HFFc6 (cell line): ENCODE data around the gene MICAL2. TPM values are rescaled to one million over a fixed set of nuclear protein-coding genes. Genes with fewer than 3 reads are reported as not detected.

Experiments
- DNase-seq: peaks from one replicate; pipeline ENCODE4 v3.0.0-alpha.2; 2018
- H3K27ac Mint-ChIP-seq: 2 replicates; pipeline ENCODE4 v1.8.0; 2020; ENCODE audit warnings: mild to moderate bottlenecking, mixed read lengths
- H3K27me3 Mint-ChIP-seq: 2 replicates; pipeline ENCODE4 v1.8.0; 2021; ENCODE audit warnings: mild to moderate bottlenecking, moderate library complexity, mixed read lengths; ENCODE audit not compliant: insufficient read depth
- H3K36me3 Mint-ChIP-seq: 2 replicates; pipeline ENCODE4 v1.8.0; 2021; ENCODE audit warnings: low read depth, mixed read lengths
- H3K4me1 Mint-ChIP-seq: 2 replicates; pipeline ENCODE4 v1.8.0; 2020; ENCODE audit warnings: low read depth, mixed read lengths
- H3K4me3 Mint-ChIP-seq: 2 replicates; pipeline ENCODE4 v1.8.0; 2020; ENCODE audit warnings: mild to moderate bottlenecking, moderate library complexity, mixed read lengths
- H3K9me3 Mint-ChIP-seq: 2 replicates; pipeline ENCODE4 v1.8.0; 2020; ENCODE audit warnings: mild to moderate bottlenecking, mixed read lengths
- total RNA-seq, 6 experiments: library from RNA; stranded (reverse); fragmentation: NEBNext Ultra II Directional; extraction: Animal tissue kit (Norgen Biotek cat#: 25700); gene quantifications; 2 replicates in 1 of 6; 3 replicates in 5 of 6; pipeline ENCODE4 v1.2.3, GENCODE V29; 2021
- TF ChIP-seq, protein P1 (sequence below): fragments of 200-600 bp; sonication (generic); IDR thresholded peaks from 2 replicates; pipeline ENCODE4 v1.5.0; 2021; ENCODE audit warnings: antibody characterized with exemption, mild to moderate bottlenecking

The MICAL2 gene
- total RNA-seq, 6 experiments from 2014 or later: 199 to 252 (median 233) TPM

DNA sequence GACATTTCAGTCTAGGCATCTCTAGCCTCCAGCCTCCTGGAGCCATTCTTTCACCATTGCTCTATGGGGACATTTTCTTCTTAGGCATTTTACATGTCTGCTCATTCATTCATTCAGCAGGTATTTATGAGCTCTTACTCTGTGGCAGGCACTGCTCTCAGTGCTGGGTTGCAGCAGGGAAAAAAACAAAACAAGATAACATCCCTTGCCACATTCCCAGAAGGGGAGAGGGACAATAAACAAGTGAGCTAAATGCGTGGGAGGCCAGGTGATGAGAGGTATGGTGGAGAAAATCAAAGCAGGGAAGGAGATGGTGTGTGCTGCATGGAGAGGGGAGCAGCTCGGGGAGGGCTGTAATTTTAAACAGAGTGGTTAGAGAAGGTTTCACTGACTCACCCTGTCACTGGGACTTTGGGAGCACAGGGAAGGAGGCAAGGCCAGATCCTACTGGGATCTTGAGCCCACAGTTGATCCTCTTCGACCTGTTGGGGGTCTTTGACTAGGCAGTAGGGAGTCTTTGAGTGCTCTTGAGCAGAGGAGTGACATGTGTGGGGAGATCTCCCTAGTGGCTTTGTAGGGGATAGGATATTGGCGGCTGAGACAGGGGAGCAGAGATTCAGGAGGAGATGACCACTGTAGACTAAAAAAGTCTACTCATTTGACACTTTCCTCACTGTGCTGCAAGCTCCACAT is 17.0 kb downstream of the MICAL2 start:
- DNase-seq: no peak
- TF ChIP-seq, protein P1, sequence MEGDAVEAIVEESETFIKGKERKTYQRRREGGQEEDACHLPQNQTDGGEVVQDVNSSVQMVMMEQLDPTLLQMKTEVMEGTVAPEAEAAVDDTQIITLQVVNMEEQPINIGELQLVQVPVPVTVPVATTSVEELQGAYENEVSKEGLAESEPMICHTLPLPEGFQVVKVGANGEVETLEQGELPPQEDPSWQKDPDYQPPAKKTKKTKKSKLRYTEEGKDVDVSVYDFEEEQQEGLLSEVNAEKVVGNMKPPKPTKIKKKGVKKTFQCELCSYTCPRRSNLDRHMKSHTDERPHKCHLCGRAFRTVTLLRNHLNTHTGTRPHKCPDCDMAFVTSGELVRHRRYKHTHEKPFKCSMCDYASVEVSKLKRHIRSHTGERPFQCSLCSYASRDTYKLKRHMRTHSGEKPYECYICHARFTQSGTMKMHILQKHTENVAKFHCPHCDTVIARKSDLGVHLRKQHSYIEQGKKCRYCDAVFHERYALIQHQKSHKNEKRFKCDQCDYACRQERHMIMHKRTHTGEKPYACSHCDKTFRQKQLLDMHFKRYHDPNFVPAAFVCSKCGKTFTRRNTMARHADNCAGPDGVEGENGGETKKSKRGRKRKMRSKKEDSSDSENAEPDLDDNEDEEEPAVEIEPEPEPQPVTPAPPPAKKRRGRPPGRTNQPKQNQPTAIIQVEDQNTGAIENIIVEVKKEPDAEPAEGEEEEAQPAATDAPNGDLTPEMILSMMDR: no peak
- Mint-ChIP-seq H3K27ac (peak overlapping the region; percentile 90), H3K4me1 (peaks cover 83% of the 10 kb centered on the region), H3K4me3 (no peak overlapping the region), H3K27me3 (no peaks in the 10 kb centered on the region; the same call in none of the 2 replicates), H3K36me3 (peaks cover 26% of the 10 kb centered on the region), H3K9me3 (no peaks in the 10 kb centered on the region)

DNA sequence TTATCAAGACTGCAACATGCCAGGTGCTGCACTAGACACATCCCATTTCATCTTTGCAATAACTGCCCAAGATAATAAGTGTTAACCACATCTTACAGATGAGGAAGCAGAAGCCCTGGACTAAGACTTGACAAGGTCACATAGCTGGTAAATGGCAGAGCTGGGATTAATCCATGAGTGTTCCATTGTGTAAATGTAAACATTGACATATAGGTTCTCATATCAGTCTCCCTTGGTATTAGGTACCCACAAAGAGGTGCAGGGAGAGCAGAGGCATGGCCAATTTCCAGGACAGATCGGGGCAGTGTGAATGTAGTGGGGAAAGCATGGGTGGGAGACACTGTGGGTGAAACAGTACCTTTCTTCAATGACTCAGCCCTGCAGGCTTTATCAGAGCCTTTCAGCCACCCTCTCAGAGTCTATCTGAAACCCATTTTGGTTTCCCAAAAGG is 17.9 kb downstream of the MICAL2 start:
- TF ChIP-seq, protein P1: no peak
- Mint-ChIP-seq H3K36me3 (peaks cover 26% of the 10 kb centered on the region), H3K27me3 (no peaks in the 10 kb centered on the region; the same call in none of the 2 replicates), H3K27ac (peak overlapping the region; percentile 47; the same call in 1 of the 2 replicates), H3K4me1 (peaks cover 80% of the 10 kb centered on the region), H3K4me3 (no peak overlapping the region), H3K9me3 (no peaks in the 10 kb centered on the region)
- DNase-seq: no peak

DNA sequence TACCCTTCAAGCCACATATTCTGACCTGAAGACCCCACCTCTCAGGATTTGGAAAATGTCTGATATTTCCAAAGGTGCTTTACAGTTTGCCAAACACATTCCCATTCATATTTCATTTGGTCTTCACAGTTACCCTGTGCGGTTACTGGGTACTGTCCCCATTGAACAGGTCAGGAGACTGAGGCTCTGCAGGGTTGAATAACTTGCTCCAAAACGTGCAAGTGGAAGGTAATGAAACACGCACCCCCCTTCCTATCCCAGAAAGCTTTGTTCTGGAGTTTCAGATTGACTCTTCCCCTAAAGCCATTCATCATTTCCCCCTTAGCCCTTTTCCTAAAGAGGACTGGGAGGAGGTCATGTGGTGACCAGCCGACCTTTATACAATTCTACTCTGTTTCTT is 18.8 kb downstream of the MICAL2 start:
- peaks cover 28% of the 10 kb centered on the region for H3K36me3 Mint-ChIP-seq
- TF ChIP-seq, protein P1: no peak
- H3K4me1 Mint-ChIP-seq: peaks cover 78% of the 10 kb centered on the region
- no peak overlapping the region for H3K4me3 Mint-ChIP-seq
- no peaks in the 10 kb centered on the region; the same call in none of the 2 replicates for H3K27me3 Mint-ChIP-seq
- DNase-seq: no peak
- H3K9me3 Mint-ChIP-seq: no peaks in the 10 kb centered on the region
- H3K27ac Mint-ChIP-seq: no peak overlapping the region

DNA sequence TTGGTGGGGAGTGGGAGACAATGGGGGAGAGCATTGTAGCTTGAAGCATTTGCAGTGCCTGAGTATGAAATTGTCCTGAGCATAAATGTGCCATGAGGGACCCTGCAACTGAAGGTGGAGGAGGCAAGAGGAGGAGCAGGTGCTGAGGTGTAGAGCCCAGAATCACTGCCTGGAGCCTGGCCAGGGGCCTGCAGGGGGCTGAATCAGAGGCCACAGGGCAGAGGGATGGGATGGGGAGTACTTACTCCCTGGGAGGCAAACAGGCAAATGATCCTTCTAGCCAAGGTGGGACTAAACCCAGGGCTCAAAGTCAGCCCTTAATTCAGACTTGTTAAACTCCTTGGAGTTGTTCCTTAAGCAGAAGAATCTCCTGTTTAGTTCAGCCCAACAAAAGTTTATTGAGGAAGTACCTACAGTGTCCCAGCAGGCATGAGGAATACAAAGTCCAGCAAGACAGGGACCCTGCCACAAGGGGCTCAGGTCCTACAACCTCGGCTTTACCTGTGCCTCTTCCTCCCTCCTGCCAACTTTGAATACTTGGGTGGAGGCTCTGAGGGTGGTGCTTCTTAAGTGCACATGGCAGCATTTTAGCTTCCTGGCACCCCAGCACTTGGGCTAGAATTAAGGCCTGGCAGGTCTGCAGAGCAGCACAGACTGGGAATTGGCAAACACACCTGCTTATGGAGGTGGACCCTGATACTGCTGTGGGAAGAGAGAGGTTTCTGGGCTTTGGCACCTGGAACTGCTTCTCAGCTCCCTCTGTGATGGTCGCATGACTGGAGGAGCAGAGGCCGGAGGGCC is 20.0 kb downstream of the MICAL2 start:
- Mint-ChIP-seq H3K9me3 (no peaks in the 10 kb centered on the region), H3K27me3 (no peaks in the 10 kb centered on the region; the same call in 1 of the 2 replicates), H3K4me3 (no peak overlapping the region), H3K27ac (0 out of 2 replicates have a peak overlapping the region, but pooled peaks have one; percentile 9), H3K36me3 (peaks cover 30% of the 10 kb centered on the region), H3K4me1 (peaks cover 71% of the 10 kb centered on the region)
- TF ChIP-seq, protein P1: no peak
- DNase-seq: no peak

DNA sequence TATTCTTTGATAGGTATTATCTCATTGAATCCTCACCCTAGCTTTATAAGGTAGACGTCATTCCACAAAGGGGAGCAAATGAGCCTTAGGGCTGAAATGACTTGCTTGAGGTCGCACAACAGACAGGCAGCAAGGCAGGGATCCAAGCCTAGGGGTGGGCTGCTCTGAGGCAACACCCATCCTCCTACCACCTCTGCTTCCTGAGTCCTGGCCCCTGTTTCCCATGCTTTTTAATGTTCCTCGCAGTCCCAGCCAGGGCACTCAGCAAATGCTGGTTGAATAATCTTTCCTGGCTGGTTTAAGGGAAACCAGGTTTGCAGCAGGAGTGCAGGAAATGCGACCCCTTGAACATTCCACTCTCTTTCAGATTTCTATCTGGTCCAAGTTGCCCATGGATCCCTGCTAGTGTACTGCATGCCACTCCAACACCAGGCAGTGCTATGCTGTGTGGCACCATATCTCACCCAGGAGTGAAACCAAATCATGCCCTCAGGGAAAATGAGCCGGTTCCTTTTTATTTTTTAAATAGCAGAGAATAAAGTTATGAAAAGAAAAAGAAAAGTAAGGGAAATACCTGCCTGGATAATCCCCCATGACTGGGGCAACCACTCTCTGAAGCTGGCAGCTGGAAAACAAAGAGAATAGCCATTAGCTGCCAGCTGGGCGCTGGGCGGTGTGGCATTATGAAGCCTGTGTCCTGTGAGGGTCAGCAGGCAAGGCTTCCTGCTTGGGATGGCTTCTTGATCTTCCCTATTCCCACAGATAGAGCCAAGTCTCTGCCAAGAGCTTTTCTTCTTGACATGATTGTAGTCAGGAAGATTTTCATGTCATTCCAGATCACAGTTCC is 21.8 kb downstream of the MICAL2 start:
- Mint-ChIP-seq H3K9me3 (no peaks in the 10 kb centered on the region), H3K27ac (peak overlapping the region; percentile 42), H3K4me1 (peaks cover 62% of the 10 kb centered on the region), H3K4me3 (no peak overlapping the region), H3K36me3 (peaks cover 26% of the 10 kb centered on the region), H3K27me3 (no peaks in the 10 kb centered on the region; the same call in 1 of the 2 replicates)
- no peak for DNase-seq
- TF ChIP-seq, protein P1: no peak
